HG03196 (cell line): ENCODE results near the gene DAGLB.

Experiments
- ATAC-seq: cut with Tn5 transposase; IDR thresholded peaks from one replicate; pipeline ENCODE4 v1.9.1; 2021; ENCODE audit not compliant: unreplicated experiment

DAGLB gene

DNA sequence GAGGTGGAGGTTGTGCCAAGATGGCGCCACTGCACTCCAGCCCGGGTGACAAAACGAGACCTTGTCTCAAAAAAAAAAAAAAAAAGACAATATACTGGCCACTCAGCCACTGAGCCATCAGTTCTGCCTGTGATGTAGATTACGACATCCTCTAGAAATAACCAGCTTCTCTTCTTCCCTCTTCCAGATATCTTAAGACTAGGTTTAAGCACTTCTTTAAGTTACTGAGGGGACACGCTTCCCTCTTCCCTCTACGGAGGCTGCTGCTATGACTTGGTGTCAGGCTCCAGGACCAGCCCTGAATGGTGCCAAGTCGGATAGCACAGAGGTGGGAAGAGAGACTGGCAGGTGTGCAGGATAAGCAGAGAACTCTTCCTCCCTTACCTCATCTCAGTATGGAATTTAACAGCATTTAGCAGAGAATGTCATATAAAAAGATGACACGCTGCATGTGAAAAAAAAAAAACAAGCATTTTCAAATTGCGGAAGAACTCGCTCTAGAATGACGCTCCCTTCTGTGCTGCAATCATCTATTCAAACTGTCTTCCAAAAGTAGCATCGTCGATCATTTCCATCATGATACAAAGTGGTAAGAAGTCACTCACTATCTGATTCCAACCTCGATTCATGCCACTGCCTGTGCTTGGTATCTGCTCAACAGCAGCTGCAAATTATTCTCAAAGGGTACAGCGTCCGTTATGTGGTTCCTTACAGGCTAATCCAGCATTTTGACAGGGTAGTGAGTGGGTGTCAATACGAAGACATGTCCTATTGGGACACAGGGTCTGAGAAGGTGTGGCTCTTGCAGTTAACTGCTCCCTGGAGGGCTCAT lies 13.8 kb downstream of the DAGLB start:
- no peak for ATAC-seq

DNA sequence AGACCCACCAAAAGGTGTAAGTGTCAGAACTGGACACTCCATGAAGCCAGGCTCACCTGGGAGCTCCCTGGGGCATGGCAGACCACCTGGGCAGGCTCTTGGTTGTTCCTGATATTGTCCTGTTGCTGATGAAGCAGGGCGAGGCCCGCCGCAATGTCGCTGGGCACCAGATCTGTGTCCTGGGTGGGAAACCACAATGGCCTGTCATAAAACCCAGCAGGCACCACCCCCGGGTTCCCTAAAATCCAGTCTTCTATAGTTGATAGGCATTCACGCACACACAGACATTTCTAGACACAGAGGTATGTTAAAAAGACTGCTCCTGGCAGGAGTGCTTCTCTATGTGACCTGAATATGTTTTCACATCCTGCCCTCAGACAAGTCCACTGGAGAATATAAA lies 15.0 kb downstream of the DAGLB start:
- no peak for ATAC-seq

DNA sequence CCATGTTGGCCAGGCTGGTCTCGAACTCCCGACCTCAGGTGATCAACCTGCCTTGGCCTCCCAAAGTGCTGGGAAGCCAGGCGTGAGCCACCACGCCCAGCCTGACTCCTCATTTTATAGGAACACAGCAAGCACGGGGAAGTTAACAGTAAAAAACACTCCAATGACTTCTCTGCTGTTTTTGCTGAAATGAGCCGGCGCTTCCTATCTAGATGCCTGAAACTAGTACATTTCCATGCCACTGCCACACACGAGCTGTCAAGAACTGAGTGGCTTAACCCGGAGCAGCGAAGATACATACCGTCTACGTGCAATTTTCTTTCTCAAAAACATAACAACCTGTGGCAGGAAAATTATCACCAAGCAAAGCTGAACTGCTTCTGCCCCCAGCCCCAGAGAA lies 16.8 kb downstream of the DAGLB start:
- no peak for ATAC-seq

DNA sequence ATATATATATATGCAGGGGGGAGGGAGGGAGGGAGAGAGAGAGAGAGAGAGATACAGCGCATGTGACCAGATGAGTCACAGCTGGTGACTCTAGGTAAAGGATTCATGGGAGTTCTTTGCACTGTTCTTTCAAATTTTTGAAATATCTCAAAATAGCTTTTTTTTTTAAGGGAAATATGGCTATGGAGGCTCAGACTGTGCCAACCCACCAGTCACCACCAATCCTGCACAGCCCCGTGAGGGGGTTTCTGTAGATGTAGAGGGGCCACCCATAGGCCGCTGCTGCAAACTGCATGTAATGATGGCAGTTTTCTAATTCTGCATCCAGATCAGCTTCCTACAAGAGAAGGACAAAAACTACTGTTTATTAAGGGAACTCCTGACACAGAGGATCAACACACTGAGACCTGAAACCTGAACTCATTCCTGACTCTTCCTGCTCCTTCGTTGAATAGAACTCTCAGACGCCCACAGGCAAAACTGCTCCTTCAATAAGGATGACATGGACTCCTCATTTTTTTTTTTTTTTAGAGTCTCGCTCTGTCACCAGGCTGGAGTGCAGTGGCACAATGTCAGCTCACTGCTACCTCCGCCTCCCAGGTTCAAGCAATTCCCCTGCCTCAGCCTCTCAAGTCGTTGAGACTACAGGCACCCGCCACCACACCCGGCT lies 17.3 kb downstream of the DAGLB start:
- no peak for ATAC-seq

DNA sequence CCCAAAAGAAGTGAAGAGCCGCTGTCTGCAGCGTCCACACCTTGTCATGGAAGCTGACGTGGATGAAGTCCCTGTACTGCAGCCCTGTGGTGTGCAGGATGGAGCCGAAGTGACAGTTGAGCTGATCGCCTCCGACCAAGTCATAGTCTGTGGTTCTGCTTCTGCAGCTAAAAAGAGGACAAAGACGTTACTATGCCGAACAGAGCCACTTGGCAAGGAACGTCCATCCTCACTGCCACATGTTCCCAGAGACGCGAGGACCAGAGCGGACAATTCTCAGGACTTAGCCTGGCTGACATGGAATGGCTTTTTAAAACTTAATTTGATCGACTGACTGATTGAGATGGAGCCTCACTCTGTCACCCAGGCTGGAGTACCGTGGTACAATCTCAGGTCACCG lies 21.8 kb downstream of the DAGLB start:
- no peak for ATAC-seq

DNA sequence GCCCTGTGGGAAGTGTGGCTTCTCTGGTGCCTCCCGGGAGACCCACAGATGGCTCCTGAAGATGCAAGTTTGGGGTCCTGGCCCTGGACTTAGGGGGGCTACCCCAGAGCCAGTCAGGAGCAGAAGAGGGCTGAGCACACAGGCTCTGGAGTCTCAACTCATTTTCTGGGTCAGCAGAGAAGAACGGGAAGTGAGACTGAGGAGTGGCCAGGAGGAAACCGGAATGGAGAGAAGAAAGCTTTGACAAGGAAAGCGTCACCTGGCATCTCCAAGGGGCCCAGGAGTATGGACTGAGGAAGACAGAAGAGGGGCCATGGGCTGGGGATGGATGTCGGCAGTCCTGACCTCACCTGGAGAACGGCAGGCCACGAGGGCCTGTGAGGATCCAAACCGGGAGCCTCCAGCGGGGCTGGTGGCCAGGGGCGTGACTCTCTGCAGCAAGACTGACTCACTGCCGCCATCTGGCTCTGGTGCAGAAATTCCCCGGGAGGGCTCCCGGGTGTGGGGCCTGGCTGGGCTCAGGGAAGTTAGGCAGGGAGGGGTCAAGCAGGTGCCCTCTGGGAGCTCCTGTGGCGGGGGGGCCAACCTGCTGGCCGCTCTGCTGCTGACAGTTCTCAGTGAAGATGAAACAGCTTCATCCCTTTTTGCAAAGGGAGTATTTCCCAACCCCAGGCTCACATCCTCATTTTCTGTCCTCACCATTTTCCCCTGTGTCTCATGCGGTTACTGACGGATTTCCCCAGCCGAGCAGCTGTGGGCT lies 23.6 kb downstream of the DAGLB start:
- no peak for ATAC-seq

DNA sequence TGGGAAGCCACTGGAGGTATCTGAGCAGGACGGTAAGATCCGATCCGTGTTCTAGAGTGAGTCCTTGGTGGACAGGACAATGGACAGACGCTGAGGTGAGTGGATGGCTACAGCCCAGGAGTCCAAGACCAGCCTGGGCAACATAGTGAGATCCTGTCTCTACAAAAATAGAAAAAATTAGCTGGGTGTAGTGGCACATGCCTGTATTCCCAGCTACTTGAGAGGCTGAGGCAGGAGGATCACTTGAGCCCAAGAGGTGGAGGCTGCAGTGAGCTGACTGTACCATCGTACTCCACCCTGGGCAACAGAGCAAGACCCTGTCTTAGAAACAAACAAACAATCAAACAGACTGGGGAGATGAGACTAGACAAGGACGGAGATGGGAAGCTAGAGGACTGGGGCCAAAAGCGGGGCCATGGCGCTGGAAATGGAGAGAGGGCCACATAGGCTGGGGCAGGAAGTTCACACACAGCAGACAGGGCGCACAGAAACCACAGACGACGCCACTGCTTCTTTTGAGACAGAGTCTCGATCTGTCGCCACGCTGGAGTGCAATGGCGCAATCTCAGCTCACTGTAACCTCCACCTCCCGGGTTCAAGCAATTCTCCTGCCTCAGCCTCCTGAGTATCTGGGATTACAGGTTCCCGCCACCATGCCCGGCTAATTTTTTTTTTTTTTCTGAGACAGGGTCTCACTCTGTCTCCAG lies 24.7 kb downstream of the DAGLB start:
- no peak for ATAC-seq

DNA sequence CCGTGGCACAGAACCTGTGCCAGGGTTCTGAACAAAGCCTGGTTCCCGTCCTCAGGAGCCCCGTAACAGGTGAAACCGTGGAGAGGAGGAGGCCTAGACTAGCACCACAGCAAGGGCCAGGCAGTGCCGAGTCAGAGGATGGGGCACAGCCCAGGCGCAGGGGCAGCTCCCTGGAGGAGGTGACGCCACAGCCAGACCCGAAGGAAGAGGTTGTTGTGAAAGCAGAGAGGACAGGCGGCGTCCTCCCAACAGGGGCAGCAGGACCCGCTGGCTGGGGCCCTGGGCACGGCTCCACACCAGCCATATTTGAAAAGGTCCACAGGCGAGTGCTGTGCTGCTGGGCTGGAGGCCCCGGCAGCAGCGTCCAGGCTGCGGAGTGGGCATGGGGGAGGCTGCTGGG lies 25.7 kb downstream of the DAGLB start:
- no peak for ATAC-seq

DNA sequence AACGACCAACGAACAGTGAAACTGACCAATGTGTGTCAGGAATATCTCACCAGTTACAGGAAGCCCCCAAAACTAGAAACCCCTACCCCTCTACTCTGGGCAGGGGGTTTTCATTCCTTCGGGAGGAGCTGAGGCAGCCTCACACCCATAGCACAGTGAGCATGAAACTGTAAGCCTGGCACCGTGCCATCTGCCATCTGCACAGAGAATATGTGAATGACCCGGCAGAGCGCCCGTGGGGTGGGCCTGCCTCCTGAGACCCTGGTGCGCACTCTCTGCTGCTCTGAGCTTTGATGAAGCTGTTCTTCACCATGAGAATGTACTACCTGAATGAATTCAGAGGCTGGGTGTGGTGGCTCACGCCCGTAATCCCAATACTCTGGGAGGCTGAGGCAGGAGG lies 27.1 kb downstream of the DAGLB start:
- ATAC-seq, result no peak

DNA sequence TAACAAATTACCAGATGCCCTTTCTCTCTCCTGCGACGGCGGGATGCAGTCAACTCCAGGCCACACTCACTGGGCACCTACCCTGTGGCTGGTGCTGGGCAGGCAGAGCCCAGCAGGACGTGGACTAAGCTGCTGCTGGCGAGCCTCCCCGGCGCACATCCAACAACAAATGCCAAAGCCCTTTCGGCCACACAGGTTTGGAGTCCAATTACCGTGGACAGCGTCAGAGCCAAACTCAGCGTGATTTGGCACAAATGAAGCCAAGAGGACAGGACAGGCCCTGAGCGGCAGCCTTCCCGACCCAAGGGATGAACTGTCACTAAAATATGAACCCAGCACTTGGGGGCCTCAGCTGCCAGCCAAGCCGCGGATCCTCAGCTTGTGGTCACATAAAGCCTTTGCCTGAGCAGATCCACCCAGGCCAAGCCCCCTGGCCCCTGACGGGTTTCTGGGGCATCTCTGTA lies 28.4 kb downstream of the DAGLB start:
- ATAC-seq, result no peak

DNA sequence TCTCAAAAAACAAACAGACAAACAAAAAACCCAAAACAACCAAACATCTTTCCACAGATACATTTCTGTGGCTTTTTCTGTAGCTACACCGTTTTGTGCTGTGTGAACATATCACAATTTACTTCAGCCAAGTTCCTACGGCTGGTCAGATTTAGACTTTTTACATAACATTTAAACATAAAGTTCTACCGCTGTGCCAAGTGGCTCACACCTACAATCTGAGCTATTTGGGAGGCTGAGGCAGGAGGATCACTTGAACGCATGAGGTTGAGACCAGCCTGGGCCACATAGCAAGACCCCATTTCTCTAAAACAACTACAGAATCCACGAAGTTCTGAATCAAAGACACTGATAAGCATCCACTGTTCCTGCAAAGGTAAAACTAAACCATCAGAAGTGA lies 30.3 kb downstream of the DAGLB start:
- ATAC-seq, result no peak

DNA sequence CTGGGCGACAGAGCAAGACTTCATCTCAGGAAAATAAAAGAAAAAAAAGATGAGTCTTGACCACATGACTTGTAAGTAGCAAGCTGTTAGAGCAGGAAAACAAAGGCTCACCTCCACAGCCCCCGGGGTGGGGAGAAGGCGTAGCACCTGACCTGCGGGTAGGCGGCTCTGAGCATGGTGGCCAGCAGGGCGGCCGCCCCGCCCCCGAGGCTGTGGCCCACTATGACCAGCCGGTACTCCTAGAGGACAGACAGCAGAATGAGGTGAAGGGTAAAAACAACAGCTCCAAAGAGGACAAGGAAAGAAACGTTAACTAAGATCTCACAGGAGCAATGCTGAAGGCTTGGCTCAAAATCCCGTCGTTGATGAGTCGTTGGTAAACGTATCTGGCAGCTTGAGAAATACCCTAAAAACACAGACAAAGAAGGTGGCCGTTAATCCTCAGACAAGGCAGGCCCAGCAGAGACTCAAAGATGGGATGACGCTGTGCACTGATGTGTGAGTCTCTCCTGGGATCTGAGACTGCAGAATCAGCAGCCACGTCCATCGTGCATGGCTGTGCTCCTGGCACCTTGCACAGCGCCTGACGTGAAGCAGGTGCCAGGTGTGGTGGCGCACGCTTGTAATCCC lies 31.1 kb downstream of the DAGLB start:
- ATAC-seq, result no peak

DNA sequence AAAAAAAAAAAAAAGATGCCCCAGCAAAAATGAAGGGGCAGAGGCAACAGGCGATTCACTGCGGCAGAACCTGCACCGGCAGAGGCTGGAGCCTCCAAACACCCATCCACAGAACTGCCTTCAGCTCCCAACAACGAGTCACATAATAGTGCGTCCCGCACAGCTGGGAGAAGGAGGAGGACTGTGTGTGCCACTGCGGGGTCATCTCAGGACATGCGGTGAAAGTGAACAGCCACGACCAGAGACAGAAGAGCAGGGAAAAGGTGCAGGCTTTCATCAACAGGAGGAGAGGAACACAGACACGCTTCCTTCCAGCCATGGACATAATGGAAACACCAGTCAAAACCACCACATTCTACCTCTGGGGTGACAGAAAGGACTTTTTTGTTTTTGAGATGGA lies 34.1 kb downstream of the DAGLB start:
- no peak for ATAC-seq

DNA sequence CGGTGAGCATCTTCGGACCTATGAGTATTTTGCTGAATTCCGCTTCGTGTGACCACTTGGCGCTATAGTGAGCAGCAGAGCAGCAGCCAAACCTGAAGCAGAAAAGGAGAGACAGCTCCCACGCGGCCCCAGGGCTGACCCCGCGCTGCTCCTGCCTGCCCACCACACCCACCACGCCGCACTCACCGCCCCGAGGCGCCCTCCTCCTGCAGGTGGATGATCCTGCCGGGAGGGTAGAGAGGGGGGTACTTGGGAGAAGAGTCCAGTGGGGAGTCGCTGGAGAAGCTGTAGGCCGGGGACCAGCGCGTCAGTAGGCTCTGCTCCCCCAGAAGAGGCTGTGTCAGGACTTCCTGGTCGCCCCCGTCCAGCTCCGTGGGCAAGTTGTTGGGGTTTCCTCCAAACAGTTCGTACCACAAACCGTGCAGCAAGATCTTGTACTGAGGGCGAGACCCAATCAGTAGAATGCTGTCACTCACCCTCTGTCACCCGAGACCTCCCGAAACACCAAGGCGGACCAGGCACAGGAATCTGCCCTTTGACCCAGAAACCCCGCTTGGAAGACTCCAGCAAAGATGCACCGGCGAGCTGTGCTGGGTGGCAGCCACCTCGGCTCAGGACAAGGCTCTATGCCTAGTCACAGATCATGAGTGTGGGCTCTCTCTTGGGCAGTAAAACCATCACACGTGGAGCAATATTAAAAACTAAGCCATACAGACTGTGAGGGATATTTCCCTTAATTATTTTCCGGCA lies 37.6 kb downstream of the DAGLB start:
- no peak for ATAC-seq

DNA sequence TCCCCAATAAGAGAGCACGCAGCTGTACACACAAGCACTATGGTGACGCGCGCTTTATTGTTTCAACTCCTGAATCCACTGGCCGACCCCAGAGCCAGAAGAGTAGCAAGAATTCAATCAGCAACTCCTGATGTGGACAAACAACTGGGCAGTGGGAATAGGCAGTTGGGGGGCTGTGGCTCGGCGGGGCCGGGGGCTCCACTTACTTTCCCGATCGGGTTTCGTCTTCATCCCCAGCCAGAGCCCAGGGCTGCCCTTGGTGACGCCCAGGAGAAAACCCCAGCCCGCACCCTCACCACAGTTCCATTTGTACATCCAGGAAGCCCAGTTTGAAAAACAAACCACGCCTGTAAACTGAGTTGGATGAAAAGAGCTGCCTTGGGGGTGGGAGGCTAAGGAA lies 38.7 kb downstream of the DAGLB start:
- no peak for ATAC-seq

DNA sequence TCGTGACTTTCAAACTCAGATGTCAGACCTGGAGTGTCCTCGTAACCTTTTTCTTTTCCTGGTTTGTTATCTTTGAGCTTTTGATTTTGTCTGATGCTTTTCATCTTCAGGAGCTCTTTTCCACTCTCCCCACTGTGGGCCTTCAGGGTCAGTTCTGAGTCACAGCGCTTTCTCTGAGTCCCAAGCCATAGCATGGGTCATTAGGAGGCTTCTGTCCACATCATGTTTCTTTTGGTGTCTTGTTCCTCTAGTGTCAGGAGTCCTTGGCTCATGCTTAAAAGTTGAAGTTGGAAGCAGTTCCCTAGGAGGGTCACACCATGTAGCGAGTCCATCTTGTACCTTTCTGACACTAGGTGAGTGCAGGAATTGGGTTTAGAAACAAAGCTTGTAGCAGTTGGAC lies 40.3 kb downstream of the DAGLB start:
- no peak for ATAC-seq

DNA sequence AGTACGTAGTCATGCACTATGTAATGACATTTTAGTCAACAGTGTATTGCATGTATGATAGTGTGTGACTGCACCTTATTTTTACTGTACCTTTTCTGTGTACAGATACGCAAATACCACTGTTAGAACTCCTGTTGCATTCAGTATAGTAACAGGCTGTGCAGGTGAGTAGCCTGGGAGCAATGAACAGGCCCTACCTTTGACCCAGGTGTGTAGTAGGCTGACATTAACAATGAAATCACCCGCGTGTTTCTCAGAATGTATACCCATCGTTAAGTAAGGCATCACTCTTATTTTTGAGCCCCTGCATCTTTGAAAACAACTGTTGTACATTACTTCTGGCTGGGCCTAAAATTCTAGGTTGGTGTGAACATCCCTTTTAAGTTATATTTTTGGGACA lies 41.6 kb downstream of the DAGLB start:
- no peak for ATAC-seq

DNA sequence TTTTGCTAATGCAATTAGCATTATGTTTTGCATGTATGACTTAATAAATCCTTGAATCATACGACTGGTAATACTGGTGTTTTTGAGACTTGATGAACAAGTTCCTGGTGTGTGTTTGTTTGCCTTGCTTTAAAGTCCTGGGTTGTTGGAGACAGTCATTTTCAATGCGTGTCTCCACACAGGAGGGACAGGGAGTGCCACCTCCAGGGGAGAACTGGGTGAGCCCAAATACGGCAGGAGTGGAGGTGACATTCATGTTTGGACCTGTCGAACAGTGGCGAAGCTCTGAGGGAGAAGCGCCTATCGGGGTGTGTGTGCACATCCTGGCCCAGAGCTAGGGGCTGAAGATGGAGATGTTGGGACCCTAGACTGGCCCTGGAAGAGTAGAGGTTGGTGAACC lies 43.8 kb downstream of the DAGLB start:
- no peak for ATAC-seq

DNA sequence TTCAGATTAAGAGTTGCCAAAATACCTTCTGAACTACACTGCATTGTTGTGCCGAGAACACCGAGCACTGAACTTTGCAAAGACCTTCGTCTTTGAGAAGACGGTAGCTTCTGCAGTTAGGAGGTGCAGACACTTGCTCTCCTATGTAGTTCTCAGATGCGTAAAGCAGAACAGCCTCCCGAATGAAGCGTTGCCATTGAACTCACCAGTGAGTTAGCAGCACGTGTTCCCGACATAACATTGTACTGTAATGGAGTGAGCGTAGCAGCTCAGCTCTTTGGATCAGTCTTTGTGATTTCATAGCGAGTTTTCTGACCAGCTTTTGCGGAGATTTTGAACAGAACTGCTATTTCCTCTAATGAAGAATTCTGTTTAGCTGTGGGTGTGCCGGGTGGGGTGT lies 45.0 kb downstream of the DAGLB start:
- ATAC-seq, result no peak

DNA sequence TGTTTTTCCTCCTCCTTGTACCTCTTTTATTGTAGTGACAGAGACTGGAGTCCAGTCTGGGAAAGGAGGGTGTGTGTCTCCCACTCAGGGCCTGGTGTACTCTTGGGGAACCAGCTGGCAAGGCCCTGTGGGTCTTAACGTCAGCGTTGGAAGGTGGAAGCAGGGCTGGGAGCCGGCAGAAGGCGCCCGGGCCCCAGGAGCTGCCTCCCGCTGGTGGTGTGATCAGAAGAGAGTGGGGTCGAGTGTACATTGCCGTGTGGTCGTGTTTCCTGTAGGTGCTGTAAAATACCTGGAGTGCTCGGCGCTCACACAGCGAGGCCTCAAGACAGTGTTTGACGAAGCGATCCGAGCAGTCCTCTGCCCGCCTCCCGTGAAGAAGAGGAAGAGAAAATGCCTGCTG lies 45.7 kb downstream of the DAGLB start:
- ATAC-seq, result no peak
